ENCODE data around the gene IQSEC1. TPM values are rescaled to one million over a fixed set of nuclear protein-coding genes. Genes with fewer than 3 reads are reported as not detected.

IQSEC1 gene
- polyA plus RNA-seq, 3 donors = 17.7 to 61.7 (median 30.3) TPM

DNA sequence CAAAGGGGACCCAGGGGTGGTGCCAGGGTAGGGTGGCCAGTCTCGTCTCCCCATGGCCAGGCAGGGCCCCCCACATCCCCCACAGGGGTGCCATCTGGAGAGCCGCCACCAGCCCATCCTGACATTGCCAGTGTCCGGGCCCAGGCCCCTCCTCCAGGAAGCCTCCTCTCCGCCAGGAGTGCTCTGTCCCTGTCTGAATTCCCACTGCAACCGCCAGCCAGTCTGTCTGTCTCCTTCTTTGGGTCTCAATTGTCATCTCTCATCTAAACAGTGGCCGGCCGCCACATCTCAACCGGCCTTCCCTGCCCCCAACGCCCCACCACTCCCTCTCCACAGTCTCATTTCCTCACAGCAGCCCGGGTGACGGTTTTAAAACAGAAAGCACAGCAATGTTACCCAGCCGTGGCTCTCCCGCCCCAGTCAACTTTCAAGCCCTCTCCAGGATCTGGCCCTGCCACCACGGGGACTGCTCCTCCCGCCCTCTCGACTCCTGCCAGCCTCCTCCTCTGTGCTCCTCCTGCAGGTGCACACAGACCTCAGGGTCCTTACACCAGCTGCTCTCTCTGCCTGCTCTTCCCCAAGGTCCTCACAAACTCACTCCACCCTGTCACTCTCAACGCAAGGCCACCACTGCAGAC lies 57.0 kb downstream of the IQSEC1 start:
- peak overlapping the region; percentile 64 to 94 (median 85) for H3K4me3 ChIP-seq (replicated peaks in 1 of 3; ENCODE audit: low read depth in 2 of 3, low read length in 3 of 3)
- Mint-ChIP-seq H3K36me3 (peaks cover 15 to 24% of the 10 kb centered on the region in 2 donors), H3K4me1 (peaks cover 57% of the 10 kb centered on the region), H3K4me3 (peak overlapping the region; percentile 86 to 95), H3K27me3 (ENCODE audit: low read depth in 3 of 3) (peaks cover 0 to 4% (median 3%) of the 10 kb centered on the region in 3 donors), H3K27ac (peak overlapping the region; percentile 99 to 100 (median 100)), H3K9me3 (peaks cover 0 to 1% (median 0%) of the 10 kb centered on the region in 7 donors)
- WGBS (ENCODE audit: insufficient coverage) = 1% methylated on average over 16 of the region's 17 CpGs
- peaks cover 73 to 78% of the 10 kb centered on the region in 2 donors for H3K4me1 ChIP-seq (ENCODE audit: control insufficient read depth in 1 of 2, insufficient read depth in 2 of 2, low read length in 2 of 2)
- H3K36me3 ChIP-seq (replicated peaks in 1 of 2; ENCODE audit: control insufficient read depth in 1 of 2, insufficient read depth in 2 of 2, low read length in 2 of 2) = no peaks in the 10 kb centered on the region
- intact Hi-C loops (cut with micrococcal nuclease) = no loop called here
- H3K27ac ChIP-seq (ENCODE audit: low read depth in 1 of 2, low read length in 2 of 2) = peak overlapping the region; percentile 98 to 100
- H3K79me2 ChIP-seq (ENCODE audit: insufficient read depth, low read length) = peaks cover 32% of the 10 kb centered on the region
- H3K4me2 ChIP-seq (replicated peaks; ENCODE audit: extremely low read depth, low read length, poor library complexity, severe bottlenecking) = peak overlapping the region; percentile 98
- H3K27me3 ChIP-seq (ENCODE audit: control insufficient read depth in 2 of 2, insufficient read depth in 2 of 2, low read length in 2 of 2) = no peaks in the 10 kb centered on the region
- H3K9ac ChIP-seq (ENCODE audit: insufficient read depth, low read length, poor library complexity, severe bottlenecking) = peak overlapping the region; percentile 98
- TF ChIP-seq, protein P1, sequence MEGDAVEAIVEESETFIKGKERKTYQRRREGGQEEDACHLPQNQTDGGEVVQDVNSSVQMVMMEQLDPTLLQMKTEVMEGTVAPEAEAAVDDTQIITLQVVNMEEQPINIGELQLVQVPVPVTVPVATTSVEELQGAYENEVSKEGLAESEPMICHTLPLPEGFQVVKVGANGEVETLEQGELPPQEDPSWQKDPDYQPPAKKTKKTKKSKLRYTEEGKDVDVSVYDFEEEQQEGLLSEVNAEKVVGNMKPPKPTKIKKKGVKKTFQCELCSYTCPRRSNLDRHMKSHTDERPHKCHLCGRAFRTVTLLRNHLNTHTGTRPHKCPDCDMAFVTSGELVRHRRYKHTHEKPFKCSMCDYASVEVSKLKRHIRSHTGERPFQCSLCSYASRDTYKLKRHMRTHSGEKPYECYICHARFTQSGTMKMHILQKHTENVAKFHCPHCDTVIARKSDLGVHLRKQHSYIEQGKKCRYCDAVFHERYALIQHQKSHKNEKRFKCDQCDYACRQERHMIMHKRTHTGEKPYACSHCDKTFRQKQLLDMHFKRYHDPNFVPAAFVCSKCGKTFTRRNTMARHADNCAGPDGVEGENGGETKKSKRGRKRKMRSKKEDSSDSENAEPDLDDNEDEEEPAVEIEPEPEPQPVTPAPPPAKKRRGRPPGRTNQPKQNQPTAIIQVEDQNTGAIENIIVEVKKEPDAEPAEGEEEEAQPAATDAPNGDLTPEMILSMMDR (IDR thresholded peaks at IDR 0.05) = no peak
- H4K20me1 ChIP-seq (ENCODE audit: insufficient read depth, low read length) = peaks cover 19% of the 10 kb centered on the region
- peak overlapping the region; percentile 23 for H2AFZ ChIP-seq (ENCODE audit: insufficient read depth, low read depth, low read length, poor library complexity, severe bottlenecking)
- H3K9me3 ChIP-seq (replicated peaks in 1 of 2; ENCODE audit: control insufficient read depth in 1 of 2, insufficient read depth in 1 of 2, low read length in 2 of 2) = no peaks in the 10 kb centered on the region
- DNase-seq = peak; percentile 63 to 77 (median 65)

GRCh38 chr3:13015286-13016082 lies 57.7 kb downstream of the IQSEC1 start:
- WGBS (ENCODE audit: insufficient coverage) = 2% methylated on average over 17 of the region's 18 CpGs
- Histone ChIP-seq H3K4me1 (ENCODE audit: control insufficient read depth in 1 of 2, insufficient read depth in 2 of 2, low read length in 2 of 2) (peaks cover 80 to 85% of the 10 kb centered on the region in 2 donors), H3K4me2 (replicated peaks; ENCODE audit: extremely low read depth, low read length, poor library complexity, severe bottlenecking) (peak overlapping the region; percentile 98), H4K20me1 (ENCODE audit: insufficient read depth, low read length) (peaks cover 19% of the 10 kb centered on the region), H3K36me3 (replicated peaks in 1 of 2; ENCODE audit: control insufficient read depth in 1 of 2, insufficient read depth in 2 of 2, low read length in 2 of 2) (no peaks in the 10 kb centered on the region), H3K4me3 (replicated peaks in 1 of 3; ENCODE audit: low read depth in 2 of 3, low read length in 3 of 3) (peak overlapping the region; percentile 64 to 94 (median 85)), H3K79me2 (ENCODE audit: insufficient read depth, low read length) (peaks cover 39% of the 10 kb centered on the region), H3K27me3 (ENCODE audit: control insufficient read depth in 2 of 2, insufficient read depth in 2 of 2, low read length in 2 of 2) (no peaks in the 10 kb centered on the region), H2AFZ (ENCODE audit: insufficient read depth, low read depth, low read length, poor library complexity, severe bottlenecking) (no peak overlapping the region), H3K9me3 (replicated peaks in 1 of 2; ENCODE audit: control insufficient read depth in 1 of 2, insufficient read depth in 1 of 2, low read length in 2 of 2) (no peaks in the 10 kb centered on the region), H3K27ac (ENCODE audit: low read depth in 1 of 2, low read length in 2 of 2) (peak overlapping the region; percentile 98 to 100), H3K9ac (ENCODE audit: insufficient read depth, low read length, poor library complexity, severe bottlenecking) (peak overlapping the region; percentile 98)
- Mint-ChIP-seq H3K4me3 (peak overlapping the region; percentile 86 to 95), H3K9me3 (peaks cover 0 to 4% (median 0%) of the 10 kb centered on the region in 7 donors), H3K4me1 (peaks cover 62% of the 10 kb centered on the region), H3K27ac (peak overlapping the region; percentile 99 to 100 (median 100)), H3K36me3 (peaks cover 21 to 30% of the 10 kb centered on the region in 2 donors), H3K27me3 (ENCODE audit: low read depth in 3 of 3) (peaks cover 0 to 4% (median under 1%) of the 10 kb centered on the region in 3 donors)
- intact Hi-C loops (cut with micrococcal nuclease) = no loop called here
- DNase-seq = peak; percentile 70 to 82 (median 77)
- TF ChIP-seq, protein P1 (IDR thresholded peaks at IDR 0.05) = no peak
